GM23248 (cell line): ENCODE measurements around the gene ARHGEF28.

Experiments used
- EZH2 ChIP-seq: fragments of 200-600 bp; sonication (generic); IDR thresholded peaks from 2 replicates; pipeline ENCODE4 v1.6.1; 2018; ENCODE audit warnings: antibody characterized with exemption, mild to moderate bottlenecking; ENCODE audit not compliant: insufficient read depth, poor library complexity, severe bottlenecking
- EZH2phosphoT487 ChIP-seq: fragments of 200-600 bp; sonication (generic); IDR thresholded peaks from 2 replicates; pipeline ENCODE4 v1.6.1; 2018; ENCODE audit warnings: antibody characterized with exemption, moderate library complexity, mild to moderate bottlenecking, low read depth; ENCODE audit not compliant: insufficient read depth

DNA sequence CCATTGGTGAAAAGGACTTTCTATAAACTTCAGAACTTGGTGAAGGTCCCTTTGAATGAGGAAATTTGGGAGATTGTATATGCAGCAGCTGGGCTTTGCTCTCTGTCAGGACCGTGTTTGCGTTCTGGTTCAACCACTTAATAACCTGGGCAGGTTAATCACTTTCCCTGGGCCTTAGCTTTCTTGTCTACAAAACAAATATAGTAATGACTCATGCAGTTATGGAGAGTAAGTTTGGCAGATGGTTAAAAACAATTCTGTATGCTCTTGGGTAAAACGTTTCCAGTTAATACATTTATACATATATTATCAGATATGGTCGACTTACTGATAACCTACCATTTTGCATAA, 197.0 kb downstream of the ARHGEF28 start:
- TF ChIP-seq EZH2phosphoT487 (no peak), EZH2 (no peak)
